Renal cortex interstitium (tissue), 15 donors: Measurements from ENCODE around the gene PPP2CA. TPM values are rescaled to one million over a fixed set of nuclear protein-coding genes. Genes with fewer than 3 reads are reported as not detected.
"Not testable (repeated sequence)": the region's sequence is repeated elsewhere in the genome, so short reads cannot be mapped to it uniquely, and the experiment has no call there.

ENCODE experiments used
- DNase-seq, 11 donors: peaks; one replicate each; pipeline ENCODE4 v3.0.0-alpha.2; 2013; ENCODE audit warnings: low read depth in 9 of 11, low spot score in 4 of 11; ENCODE audit errors: extremely low read depth in 1 of 11
- long read RNA-seq, 16 experiments: transcript quantifications; one replicate each; lab custom pipeline, GENCODE V29; 2026
- polyA plus RNA-seq, 3 donors: library from polyadenylated mRNA; unstranded; fragments of 120-200 nt; gene quantifications; one replicate each; pipeline ENCODE4 v1.2.1, GENCODE V29; 2013; ENCODE audit not compliant: insufficient read length in 3 of 3

Gene PPP2CA
- 100 to 1,000 TPM; 176 to 229 (median 220) TPM for polyA plus RNA-seq
- long read RNA-seq, donor 1, full-length matches to known transcripts = 58 of 76 reads
- long read RNA-seq, donor 1, partial matches to known transcripts = 18 of 76 reads
- long read RNA-seq, donor 1, other reads (novel, unspliced or antisense) = 0 of 76 reads
- long read RNA-seq, donor 2, full-length matches to known transcripts = 57 of 77 reads
- long read RNA-seq, donor 2, partial matches to known transcripts = 20 of 77 reads
- long read RNA-seq, donor 2, other reads (novel, unspliced or antisense) = 0 of 77 reads
- long read RNA-seq, donor 3, full-length matches to known transcripts = 104 of 141 reads
- long read RNA-seq, donor 3, partial matches to known transcripts = 37 of 141 reads
- long read RNA-seq, donor 3, other reads (novel, unspliced or antisense) = 0 of 141 reads
- long read RNA-seq, donor 4, full-length matches to known transcripts = 54 of 71 reads
- long read RNA-seq, donor 4, partial matches to known transcripts = 17 of 71 reads
- long read RNA-seq, donor 4, other reads (novel, unspliced or antisense) = 0 of 71 reads
- long read RNA-seq, donor 5 = 0 reads
- long read RNA-seq, donor 6, full-length matches to known transcripts = 54 of 93 reads
- long read RNA-seq, donor 6, partial matches to known transcripts = 39 of 93 reads
- long read RNA-seq, donor 6, other reads (novel, unspliced or antisense) = 0 of 93 reads
- long read RNA-seq, donor 7, full-length matches to known transcripts = 73 of 146 reads
- long read RNA-seq, donor 7, partial matches to known transcripts = 73 of 146 reads
- long read RNA-seq, donor 7, other reads (novel, unspliced or antisense) = 0 of 146 reads
- long read RNA-seq, donor 8 = 0 reads
- long read RNA-seq, donor 9, full-length matches to known transcripts = 78 of 118 reads
- long read RNA-seq, donor 9, partial matches to known transcripts = 40 of 118 reads
- long read RNA-seq, donor 9, other reads (novel, unspliced or antisense) = 0 of 118 reads
- long read RNA-seq, donor 10, full-length matches to known transcripts = 65 of 121 reads
- long read RNA-seq, donor 10, partial matches to known transcripts = 56 of 121 reads
- long read RNA-seq, donor 10, other reads (novel, unspliced or antisense) = 0 of 121 reads
- long read RNA-seq, donor 11, full-length matches to known transcripts = 56 of 74 reads
- long read RNA-seq, donor 11, partial matches to known transcripts = 18 of 74 reads
- long read RNA-seq, donor 11, other reads (novel, unspliced or antisense) = 0 of 74 reads
- long read RNA-seq, donor 12, full-length matches to known transcripts = 32 of 58 reads
- long read RNA-seq, donor 12, partial matches to known transcripts = 26 of 58 reads
- long read RNA-seq, donor 12, other reads (novel, unspliced or antisense) = 0 of 58 reads
- long read RNA-seq, donor 13 = 0 reads
- long read RNA-seq, donor 14, full-length matches to known transcripts = 62 of 91 reads
- long read RNA-seq, donor 14, partial matches to known transcripts = 29 of 91 reads
- long read RNA-seq, donor 14, other reads (novel, unspliced or antisense) = 0 of 91 reads
- long read RNA-seq, donor 15, full-length matches to known transcripts = 30 of 44 reads
- long read RNA-seq, donor 15, partial matches to known transcripts = 14 of 44 reads
- long read RNA-seq, donor 15, other reads (novel, unspliced or antisense) = 0 of 44 reads
- long read RNA-seq, donor 16, full-length matches to known transcripts = 136 of 203 reads
- long read RNA-seq, donor 16, partial matches to known transcripts = 67 of 203 reads
- long read RNA-seq, donor 16, other reads (novel, unspliced or antisense) = 0 of 203 reads

GRCh38 chr5:134225780-134226440 is at the start of gene PPP2CA:
PPP2CA (minus strand) TSS chr5:134226073; CDS start chr5:134225861, 212 bp downstream.
- peak; percentile 95 to 100 (median 97) for DNase-seq

GRCh38 chr5:134273642-134274395 is 47.9 kb upstream of the PPP2CA start:
- no peak for DNase-seq

GRCh38 chr5:134271059-134271458 is 45.2 kb upstream of the PPP2CA start:
- DNase-seq = no peak

- DNase-seq = no peak
Observed at GRCh38 chr5:134268919-134269318, 43.0 kb upstream of the PPP2CA start.

- no peak for DNase-seq
Observed at GRCh38 chr5:134268019-134268601, 42.2 kb upstream of the PPP2CA start.

GRCh38 chr5:134267366-134268018 is 41.6 kb upstream of the PPP2CA start:
- no peak for DNase-seq

GRCh38 chr5:134263801-134264200 is 37.9 kb upstream of the PPP2CA start:
- DNase-seq = no peak

- not testable (repeated sequence) for DNase-seq
Observed at GRCh38 chr5:134262629-134263028, 36.8 kb upstream of the PPP2CA start.

GRCh38 chr5:134258896-134259295 is 33.0 kb upstream of the PPP2CA start:
- DNase-seq = no peak

- no peak for DNase-seq
Observed at GRCh38 chr5:134257176-134257575, 31.3 kb upstream of the PPP2CA start.

GRCh38 chr5:134255418-134256150 is 29.7 kb upstream of the PPP2CA start:
- DNase-seq = no peak

GRCh38 chr5:134253368-134254153 is 27.7 kb upstream of the PPP2CA start:
- not testable (repeated sequence) for DNase-seq

- DNase-seq = no peak
Observed at GRCh38 chr5:134252671-134253070, 26.8 kb upstream of the PPP2CA start.

- no peak for DNase-seq
Observed at GRCh38 chr5:134250949-134251348, 25.1 kb upstream of the PPP2CA start.
